ENCODE measurements around the gene SLC6A6.

DNA sequence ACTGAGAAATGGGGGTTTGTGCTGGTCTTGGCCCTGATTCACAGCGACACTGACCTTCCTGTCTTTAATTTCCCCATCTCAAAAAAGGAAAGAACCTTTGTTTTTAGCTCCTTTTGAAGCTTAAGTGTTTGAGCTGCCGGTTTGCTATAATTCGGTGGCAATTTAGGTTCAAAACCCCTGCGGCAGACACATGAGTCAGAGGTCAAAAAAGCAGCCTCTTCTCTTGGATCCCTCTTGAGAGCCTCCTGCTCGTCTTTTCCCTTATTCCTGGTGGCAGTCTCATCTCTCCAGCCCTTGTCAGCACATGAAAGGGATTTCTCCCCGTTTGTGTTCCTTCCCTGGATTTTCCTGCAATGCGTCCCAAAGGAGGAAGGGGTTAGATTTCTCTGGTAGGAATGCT is 73.2 kb downstream of the SLC6A6 start:
- TF ChIP-seq POLR2A (IDR thresholded peaks at IDR 0.05) = no peak
- TF ChIP-seq, protein P1, sequence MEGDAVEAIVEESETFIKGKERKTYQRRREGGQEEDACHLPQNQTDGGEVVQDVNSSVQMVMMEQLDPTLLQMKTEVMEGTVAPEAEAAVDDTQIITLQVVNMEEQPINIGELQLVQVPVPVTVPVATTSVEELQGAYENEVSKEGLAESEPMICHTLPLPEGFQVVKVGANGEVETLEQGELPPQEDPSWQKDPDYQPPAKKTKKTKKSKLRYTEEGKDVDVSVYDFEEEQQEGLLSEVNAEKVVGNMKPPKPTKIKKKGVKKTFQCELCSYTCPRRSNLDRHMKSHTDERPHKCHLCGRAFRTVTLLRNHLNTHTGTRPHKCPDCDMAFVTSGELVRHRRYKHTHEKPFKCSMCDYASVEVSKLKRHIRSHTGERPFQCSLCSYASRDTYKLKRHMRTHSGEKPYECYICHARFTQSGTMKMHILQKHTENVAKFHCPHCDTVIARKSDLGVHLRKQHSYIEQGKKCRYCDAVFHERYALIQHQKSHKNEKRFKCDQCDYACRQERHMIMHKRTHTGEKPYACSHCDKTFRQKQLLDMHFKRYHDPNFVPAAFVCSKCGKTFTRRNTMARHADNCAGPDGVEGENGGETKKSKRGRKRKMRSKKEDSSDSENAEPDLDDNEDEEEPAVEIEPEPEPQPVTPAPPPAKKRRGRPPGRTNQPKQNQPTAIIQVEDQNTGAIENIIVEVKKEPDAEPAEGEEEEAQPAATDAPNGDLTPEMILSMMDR (IDR thresholded peaks at IDR 0.05) = no peak

All from breast epithelium (tissue), 3 donors.